OCI-LY1 (cell line): ENCODE data around the gene NPTX1.

Experiments used
- H2AFZ ChIP-seq: fragments of 200-600 bp; sonication (generic), shearing (Covaris generic); 2 replicates; pipeline ENCODE4 v1.6.0; 2014; ENCODE audit warnings: antibody characterized with exemption, mild to moderate bottlenecking, low read length
- H3F3A ChIP-seq: fragments of 200-600 bp; sonication (generic), shearing (Covaris generic); 2 replicates; pipeline ENCODE4 v1.6.0; 2014; ENCODE audit warnings: mild to moderate bottlenecking, antibody characterized with exemption, low read length, moderate library complexity; ENCODE audit not compliant: insufficient read depth
- H3K27ac ChIP-seq: fragments of 200-600 bp; sonication (generic); 2 replicates; pipeline ENCODE4 v1.5.1; 2014; ENCODE audit warnings: low read length, mixed run types, mild to moderate bottlenecking, low read depth; ENCODE audit not compliant: poor library complexity, severe bottlenecking
- H3K27me3 ChIP-seq: fragments of 200-600 bp; sonication (generic); 2 replicates; pipeline ENCODE4 v1.6.0; 2014; ENCODE audit warnings: antibody characterized with exemption, mild to moderate bottlenecking, low read length, moderate library complexity; ENCODE audit not compliant: insufficient read depth
- H3K36me3 ChIP-seq: fragments of 200-600 bp; sonication (generic); 2 replicates; pipeline ENCODE4 v1.6.1; 2014; ENCODE audit warnings: mild to moderate bottlenecking, antibody characterized with exemption, low read length, moderate library complexity, mixed read lengths; ENCODE audit not compliant: insufficient read depth
- H3K4me1 ChIP-seq: fragments of 200-600 bp; sonication (generic); 2 replicates; pipeline ENCODE4 v1.5.1; 2014; ENCODE audit warnings: mild to moderate bottlenecking, low read length, moderate library complexity; ENCODE audit not compliant: insufficient read depth, severe bottlenecking
- H3K4me2 ChIP-seq: fragments of 200-600 bp; sonication (generic), shearing (Covaris generic); 2 replicates; pipeline ENCODE4 v1.6.1; 2014; ENCODE audit warnings: low read length
- H3K4me3 ChIP-seq: fragments of 200-600 bp; sonication (generic); 2 replicates; pipeline ENCODE4 v1.5.1; 2014; ENCODE audit warnings: low read length, low read depth, mild to moderate bottlenecking, mixed read lengths; ENCODE audit not compliant: poor library complexity, severe bottlenecking
- H3K79me2 ChIP-seq: fragments of 200-600 bp; shearing (Covaris generic); 2 replicates; pipeline ENCODE4 v1.6.1; 2016; ENCODE audit warnings: mixed run types, low read length, mixed read lengths; ENCODE audit not compliant: insufficient read depth
- H3K9ac ChIP-seq: fragments of 200-600 bp; sonication (generic), shearing (Covaris generic); 2 replicates; pipeline ENCODE4 v1.6.1; 2014; ENCODE audit warnings: mild to moderate bottlenecking, low read length, mixed read lengths
- H3K9me2 ChIP-seq: fragments of 200-600 bp; sonication (generic), shearing (Covaris generic); 2 replicates; pipeline ENCODE4 v1.6.1; 2014; ENCODE audit warnings: low read depth, mild to moderate bottlenecking, low read length, mixed read lengths
- H3K9me3 ChIP-seq: fragments of 200-600 bp; shearing (Covaris generic); 2 replicates; pipeline ENCODE4 v1.6.1; 2014; ENCODE audit warnings: low read length, mixed read lengths
- H4K20me1 ChIP-seq: fragments of 200-600 bp; sonication (generic), shearing (Covaris generic); 2 replicates; pipeline ENCODE4 v1.6.0; 2016; ENCODE audit warnings: mild to moderate bottlenecking, low read length; ENCODE audit not compliant: insufficient read depth
- EZH2 ChIP-seq: fragments of 200-600 bp; sonication (generic), shearing (Covaris generic); IDR thresholded peaks from 2 replicates; pipeline ENCODE4 v1.8.0; 2017; ENCODE audit warnings: borderline replicate concordance, mixed run types, mild to moderate bottlenecking, antibody characterized with exemption, low read length, moderate library complexity, mixed read lengths
- TF ChIP-seq, protein P1 (sequence below): fragments of 200-600 bp; sonication (generic), shearing (Covaris generic); IDR thresholded peaks from 2 replicates; pipeline ENCODE4 v1.5.1; 2017; ENCODE audit warnings: mild to moderate bottlenecking, antibody characterized with exemption, low read length, moderate library complexity, mixed read lengths

The NPTX1 gene

DNA sequence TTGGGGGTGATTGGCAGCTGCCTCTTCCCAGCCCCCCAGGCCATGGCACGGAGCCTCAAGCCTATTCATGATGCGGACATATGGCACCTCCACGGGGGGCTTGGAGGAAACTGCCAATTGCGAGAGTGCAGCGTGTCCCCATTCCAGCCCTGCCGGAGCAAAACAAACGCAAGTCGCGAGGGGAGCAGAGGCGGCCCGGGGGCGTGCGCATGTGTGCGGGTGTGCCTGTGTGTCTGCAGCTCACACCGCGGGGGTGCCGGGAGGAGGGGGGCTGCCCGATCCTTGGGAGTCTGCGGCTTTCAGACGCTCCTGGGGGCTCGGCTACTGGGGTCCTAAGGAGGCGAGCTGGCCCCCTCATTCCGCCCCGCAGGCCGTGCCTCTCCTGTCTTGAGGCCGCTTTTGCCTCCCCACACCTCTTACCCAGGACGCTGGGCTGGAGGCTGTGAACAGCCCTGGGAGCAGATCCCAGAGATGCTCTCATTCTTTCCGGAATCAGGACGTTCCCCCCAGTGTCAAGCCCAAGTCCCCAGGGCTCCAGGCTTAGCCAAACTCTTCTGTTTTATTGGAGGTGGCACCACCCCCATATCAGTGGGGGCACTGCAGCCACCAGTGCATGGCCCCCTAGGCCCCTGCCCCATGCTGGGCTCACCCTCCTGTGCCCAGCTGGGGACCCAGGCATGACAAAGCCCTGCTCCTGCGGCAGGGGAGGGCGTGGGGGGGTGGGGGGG, 32.3 kb downstream of the NPTX1 start:
- TF ChIP-seq, protein P1, sequence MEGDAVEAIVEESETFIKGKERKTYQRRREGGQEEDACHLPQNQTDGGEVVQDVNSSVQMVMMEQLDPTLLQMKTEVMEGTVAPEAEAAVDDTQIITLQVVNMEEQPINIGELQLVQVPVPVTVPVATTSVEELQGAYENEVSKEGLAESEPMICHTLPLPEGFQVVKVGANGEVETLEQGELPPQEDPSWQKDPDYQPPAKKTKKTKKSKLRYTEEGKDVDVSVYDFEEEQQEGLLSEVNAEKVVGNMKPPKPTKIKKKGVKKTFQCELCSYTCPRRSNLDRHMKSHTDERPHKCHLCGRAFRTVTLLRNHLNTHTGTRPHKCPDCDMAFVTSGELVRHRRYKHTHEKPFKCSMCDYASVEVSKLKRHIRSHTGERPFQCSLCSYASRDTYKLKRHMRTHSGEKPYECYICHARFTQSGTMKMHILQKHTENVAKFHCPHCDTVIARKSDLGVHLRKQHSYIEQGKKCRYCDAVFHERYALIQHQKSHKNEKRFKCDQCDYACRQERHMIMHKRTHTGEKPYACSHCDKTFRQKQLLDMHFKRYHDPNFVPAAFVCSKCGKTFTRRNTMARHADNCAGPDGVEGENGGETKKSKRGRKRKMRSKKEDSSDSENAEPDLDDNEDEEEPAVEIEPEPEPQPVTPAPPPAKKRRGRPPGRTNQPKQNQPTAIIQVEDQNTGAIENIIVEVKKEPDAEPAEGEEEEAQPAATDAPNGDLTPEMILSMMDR = no peak
- no peak for TF ChIP-seq EZH2
- H3K4me3 ChIP-seq = no peak overlapping the region

GRCh38 chr17:80443498-80443897, 32.9 kb downstream of the NPTX1 start:
- Histone ChIP-seq H3K79me2 (no peaks in the 10 kb centered on the region), H3F3A (no peaks in the 10 kb centered on the region), H3K4me2 (no peak overlapping the region), H3K9me3 (no peaks in the 10 kb centered on the region), H3K9me2 (no peaks in the 10 kb centered on the region), H3K27me3 (peaks cover 8% of the 10 kb centered on the region; the same call in 1 of the 2 replicates), H2AFZ (no peak overlapping the region), H4K20me1 (no peaks in the 10 kb centered on the region), H3K27ac (no peak overlapping the region), H3K9ac (no peak overlapping the region), H3K4me1 (no peaks in the 10 kb centered on the region), H3K36me3 (no peaks in the 10 kb centered on the region), H3K4me3 (no peak overlapping the region)
- TF ChIP-seq, protein P1 = no peak
- TF ChIP-seq EZH2 = no peak

More for the DNA sequence above, 32.3 kb downstream of the NPTX1 start:
- no peak overlapping the region for H3K9ac ChIP-seq
- H4K20me1 ChIP-seq = no peaks in the 10 kb centered on the region
- H3K4me1 ChIP-seq = no peaks in the 10 kb centered on the region
- no peak overlapping the region for H2AFZ ChIP-seq
- no peaks in the 10 kb centered on the region for H3K79me2 ChIP-seq
- H3F3A ChIP-seq = no peaks in the 10 kb centered on the region
- peaks cover 3% of the 10 kb centered on the region; the same call in 1 of the 2 replicates for H3K27me3 ChIP-seq
- H3K27ac ChIP-seq = no peak overlapping the region
- H3K4me2 ChIP-seq = no peak overlapping the region
- no peaks in the 10 kb centered on the region for H3K36me3 ChIP-seq
- no peaks in the 10 kb centered on the region for H3K9me2 ChIP-seq
- no peaks in the 10 kb centered on the region for H3K9me3 ChIP-seq

GRCh38 chr17:80442764-80443163, 33.6 kb downstream of the NPTX1 start:
- Histone ChIP-seq H4K20me1 (no peaks in the 10 kb centered on the region), H3K4me2 (no peak overlapping the region), H3K4me3 (no peak overlapping the region), H3K9ac (no peak overlapping the region), H3K9me3 (no peaks in the 10 kb centered on the region), H3K27me3 (peaks cover 8% of the 10 kb centered on the region; the same call in 1 of the 2 replicates), H3K27ac (no peak overlapping the region), H3K79me2 (no peaks in the 10 kb centered on the region), H2AFZ (no peak overlapping the region), H3K36me3 (no peaks in the 10 kb centered on the region), H3K4me1 (no peaks in the 10 kb centered on the region), H3F3A (no peaks in the 10 kb centered on the region), H3K9me2 (no peaks in the 10 kb centered on the region)
- TF ChIP-seq EZH2 = no peak
- TF ChIP-seq, protein P1 = no peak
